Measurements from ENCODE around the gene ASAP3. TPM values are rescaled to one million over a fixed set of nuclear protein-coding genes. Genes with fewer than 3 reads are reported as not detected.

The ASAP3 gene
- total and polyA plus RNA-seq, 4 donors, result 8.3 to 25.9 (median 16.7) TPM

DNA sequence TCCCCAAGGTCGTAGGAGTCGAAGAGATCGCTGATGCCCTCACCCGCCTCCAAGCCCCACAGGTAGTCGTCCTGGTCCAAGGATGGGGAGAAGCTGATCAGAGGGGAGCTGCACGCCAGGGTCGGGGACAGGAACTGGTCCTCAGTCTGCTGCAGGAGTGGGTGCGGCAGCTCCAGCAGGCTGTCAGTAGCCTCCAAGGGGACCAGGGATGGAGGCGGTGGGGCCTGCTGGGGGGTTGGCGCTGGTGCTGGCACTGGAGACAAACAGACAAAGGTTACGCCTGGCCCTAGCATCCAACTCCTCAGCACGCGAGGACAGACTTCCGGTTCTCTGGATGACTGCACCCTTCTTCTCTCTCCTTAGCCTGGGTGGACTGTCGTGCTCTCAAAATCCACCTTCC is 25.9 kb upstream of the ASAP3 start:
- H3K36me3 ChIP-seq (ENCODE audit: control insufficient read depth in 4 of 4, insufficient read depth in 3 of 4, low read depth in 1 of 4, low read length in 3 of 4), result no peaks in the 10 kb centered on the region
- H3K4me1 ChIP-seq (ENCODE audit: control insufficient read depth in 4 of 4, insufficient read depth in 4 of 4, low read length in 3 of 4), result no peaks in the 10 kb centered on the region
- no peak for DNase-seq (ENCODE audit: low spot score)
- H3K4me3 ChIP-seq (ENCODE audit: low read depth in 1 of 3, low read length in 3 of 3), result no peak overlapping the region
- H3K9ac ChIP-seq (ENCODE audit: low read depth in 1 of 2, low read length in 2 of 2), result no peak overlapping the region
- TF ChIP-seq NR2F2 (IDR thresholded peaks at IDR 0.05), result no peak
- TF ChIP-seq FOXA2 (IDR thresholded peaks at IDR 0.05), result no peak
- no peak for TF ChIP-seq EGR1 (IDR thresholded peaks at IDR 0.05; ENCODE audit: low read depth in 2 of 2)
- TF ChIP-seq RXRA (IDR thresholded peaks at IDR 0.05), result no peak
- TF ChIP-seq JUND (IDR thresholded peaks at IDR 0.05), result no peak
- no peak for TF ChIP-seq RAD21 (IDR thresholded peaks at IDR 0.05)
- no peak for TF ChIP-seq SP1 (IDR thresholded peaks at IDR 0.05)
- no peak for TF ChIP-seq GABPA (IDR thresholded peaks at IDR 0.05 in 1 of 2, conservative IDR thresholded peaks at IDR 0.05 in 1 of 2)
- TF ChIP-seq, protein P1, sequence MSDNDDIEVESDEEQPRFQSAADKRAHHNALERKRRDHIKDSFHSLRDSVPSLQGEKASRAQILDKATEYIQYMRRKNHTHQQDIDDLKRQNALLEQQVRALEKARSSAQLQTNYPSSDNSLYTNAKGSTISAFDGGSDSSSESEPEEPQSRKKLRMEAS (IDR thresholded peaks at IDR 0.05), result no peak
- no peak for TF ChIP-seq TAF1 (conservative IDR thresholded peaks at IDR 0.05)
- no peak for TF ChIP-seq YY1 (IDR thresholded peaks at IDR 0.05)
- H3K27me3 ChIP-seq (ENCODE audit: control insufficient read depth in 4 of 4, insufficient read depth in 4 of 4, low read length in 3 of 4), result no peaks in the 10 kb centered on the region
- H3K27ac ChIP-seq (ENCODE audit: low read depth in 1 of 2, low read length in 2 of 2), result no peak overlapping the region
- no peaks in the 10 kb centered on the region for H3K9me3 ChIP-seq (ENCODE audit: control insufficient read depth in 4 of 4, low read length in 3 of 4)
- 97% methylated on average over 15 of the region's 15 CpGs for WGBS

DNA sequence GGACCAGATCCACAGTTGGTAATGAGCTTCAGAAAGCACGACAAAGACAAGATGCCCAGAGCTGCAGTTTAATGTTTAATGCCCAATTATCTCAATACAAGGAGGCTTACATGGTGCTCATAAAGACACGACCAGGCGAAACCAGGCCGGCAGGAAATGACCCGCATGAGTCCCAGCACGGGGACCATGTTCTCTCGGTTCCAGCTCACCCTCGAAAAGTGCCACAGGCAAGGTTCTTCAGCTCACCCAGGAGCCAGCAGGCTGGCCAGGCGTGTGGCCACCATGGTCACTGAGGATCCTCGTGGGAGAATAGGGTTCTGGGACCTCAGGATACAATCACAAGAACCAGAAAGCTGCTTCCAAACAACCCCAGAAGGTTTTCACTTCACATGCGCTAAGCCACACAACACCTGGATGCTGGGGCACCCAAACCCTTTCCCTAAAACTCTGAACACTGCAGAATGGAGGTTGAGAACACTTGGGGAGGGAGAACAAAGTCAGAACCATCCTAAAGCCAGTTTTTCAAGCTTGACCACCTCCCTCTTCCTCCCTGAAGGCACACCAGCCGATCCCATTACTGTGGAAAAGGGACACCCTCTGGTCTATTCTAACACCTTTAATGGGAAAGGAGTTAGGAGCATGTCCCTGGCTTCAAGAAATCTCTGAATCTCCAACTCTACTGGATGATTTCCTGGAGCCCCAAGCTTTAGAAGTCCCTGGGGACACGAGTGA is 22.6 kb upstream of the ASAP3 start:
- WGBS, result 92% methylated on average over 13 of the region's 13 CpGs
- no peak overlapping the region for H3K27ac ChIP-seq (ENCODE audit: low read depth in 1 of 2, low read length in 2 of 2)
- no peaks in the 10 kb centered on the region for H3K4me1 ChIP-seq (ENCODE audit: control insufficient read depth in 4 of 4, insufficient read depth in 4 of 4, low read length in 3 of 4)
- no peak overlapping the region for H3K9ac ChIP-seq (ENCODE audit: low read depth in 1 of 2, low read length in 2 of 2)
- no peaks in the 10 kb centered on the region for H3K27me3 ChIP-seq (ENCODE audit: control insufficient read depth in 4 of 4, insufficient read depth in 4 of 4, low read length in 3 of 4)
- no peaks in the 10 kb centered on the region for H3K9me3 ChIP-seq (ENCODE audit: control insufficient read depth in 4 of 4, low read length in 3 of 4)
- no peak overlapping the region for H3K4me3 ChIP-seq (ENCODE audit: low read depth in 1 of 3, low read length in 3 of 3)
- no peaks in the 10 kb centered on the region for H3K36me3 ChIP-seq (ENCODE audit: control insufficient read depth in 4 of 4, insufficient read depth in 3 of 4, low read depth in 1 of 4, low read length in 3 of 4)
- no peak for DNase-seq (ENCODE audit: low spot score)
- TF ChIP-seq, protein P2, sequence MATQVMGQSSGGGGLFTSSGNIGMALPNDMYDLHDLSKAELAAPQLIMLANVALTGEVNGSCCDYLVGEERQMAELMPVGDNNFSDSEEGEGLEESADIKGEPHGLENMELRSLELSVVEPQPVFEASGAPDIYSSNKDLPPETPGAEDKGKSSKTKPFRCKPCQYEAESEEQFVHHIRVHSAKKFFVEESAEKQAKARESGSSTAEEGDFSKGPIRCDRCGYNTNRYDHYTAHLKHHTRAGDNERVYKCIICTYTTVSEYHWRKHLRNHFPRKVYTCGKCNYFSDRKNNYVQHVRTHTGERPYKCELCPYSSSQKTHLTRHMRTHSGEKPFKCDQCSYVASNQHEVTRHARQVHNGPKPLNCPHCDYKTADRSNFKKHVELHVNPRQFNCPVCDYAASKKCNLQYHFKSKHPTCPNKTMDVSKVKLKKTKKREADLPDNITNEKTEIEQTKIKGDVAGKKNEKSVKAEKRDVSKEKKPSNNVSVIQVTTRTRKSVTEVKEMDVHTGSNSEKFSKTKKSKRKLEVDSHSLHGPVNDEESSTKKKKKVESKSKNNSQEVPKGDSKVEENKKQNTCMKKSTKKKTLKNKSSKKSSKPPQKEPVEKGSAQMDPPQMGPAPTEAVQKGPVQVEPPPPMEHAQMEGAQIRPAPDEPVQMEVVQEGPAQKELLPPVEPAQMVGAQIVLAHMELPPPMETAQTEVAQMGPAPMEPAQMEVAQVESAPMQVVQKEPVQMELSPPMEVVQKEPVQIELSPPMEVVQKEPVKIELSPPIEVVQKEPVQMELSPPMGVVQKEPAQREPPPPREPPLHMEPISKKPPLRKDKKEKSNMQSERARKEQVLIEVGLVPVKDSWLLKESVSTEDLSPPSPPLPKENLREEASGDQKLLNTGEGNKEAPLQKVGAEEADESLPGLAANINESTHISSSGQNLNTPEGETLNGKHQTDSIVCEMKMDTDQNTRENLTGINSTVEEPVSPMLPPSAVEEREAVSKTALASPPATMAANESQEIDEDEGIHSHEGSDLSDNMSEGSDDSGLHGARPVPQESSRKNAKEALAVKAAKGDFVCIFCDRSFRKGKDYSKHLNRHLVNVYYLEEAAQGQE (IDR thresholded peaks at IDR 0.05), result no peak
- TF ChIP-seq, protein P3, sequence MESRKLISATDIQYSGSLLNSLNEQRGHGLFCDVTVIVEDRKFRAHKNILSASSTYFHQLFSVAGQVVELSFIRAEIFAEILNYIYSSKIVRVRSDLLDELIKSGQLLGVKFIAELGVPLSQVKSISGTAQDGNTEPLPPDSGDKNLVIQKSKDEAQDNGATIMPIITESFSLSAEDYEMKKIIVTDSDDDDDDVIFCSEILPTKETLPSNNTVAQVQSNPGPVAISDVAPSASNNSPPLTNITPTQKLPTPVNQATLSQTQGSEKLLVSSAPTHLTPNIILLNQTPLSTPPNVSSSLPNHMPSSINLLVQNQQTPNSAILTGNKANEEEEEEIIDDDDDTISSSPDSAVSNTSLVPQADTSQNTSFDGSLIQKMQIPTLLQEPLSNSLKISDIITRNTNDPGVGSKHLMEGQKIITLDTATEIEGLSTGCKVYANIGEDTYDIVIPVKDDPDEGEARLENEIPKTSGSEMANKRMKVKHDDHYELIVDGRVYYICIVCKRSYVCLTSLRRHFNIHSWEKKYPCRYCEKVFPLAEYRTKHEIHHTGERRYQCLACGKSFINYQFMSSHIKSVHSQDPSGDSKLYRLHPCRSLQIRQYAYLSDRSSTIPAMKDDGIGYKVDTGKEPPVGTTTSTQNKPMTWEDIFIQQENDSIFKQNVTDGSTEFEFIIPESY (IDR thresholded peaks at IDR 0.05), result no peak
- TF ChIP-seq FOXA2 (IDR thresholded peaks at IDR 0.05) (no peak), JUND (IDR thresholded peaks at IDR 0.05) (no peak), EGR1 (IDR thresholded peaks at IDR 0.05; ENCODE audit: low read depth in 2 of 2) (no peak)
- TF ChIP-seq, protein P4, sequence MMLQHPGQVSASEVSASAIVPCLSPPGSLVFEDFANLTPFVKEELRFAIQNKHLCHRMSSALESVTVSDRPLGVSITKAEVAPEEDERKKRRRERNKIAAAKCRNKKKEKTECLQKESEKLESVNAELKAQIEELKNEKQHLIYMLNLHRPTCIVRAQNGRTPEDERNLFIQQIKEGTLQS (IDR thresholded peaks at IDR 0.05), result no peak
- TF ChIP-seq, protein P5, sequence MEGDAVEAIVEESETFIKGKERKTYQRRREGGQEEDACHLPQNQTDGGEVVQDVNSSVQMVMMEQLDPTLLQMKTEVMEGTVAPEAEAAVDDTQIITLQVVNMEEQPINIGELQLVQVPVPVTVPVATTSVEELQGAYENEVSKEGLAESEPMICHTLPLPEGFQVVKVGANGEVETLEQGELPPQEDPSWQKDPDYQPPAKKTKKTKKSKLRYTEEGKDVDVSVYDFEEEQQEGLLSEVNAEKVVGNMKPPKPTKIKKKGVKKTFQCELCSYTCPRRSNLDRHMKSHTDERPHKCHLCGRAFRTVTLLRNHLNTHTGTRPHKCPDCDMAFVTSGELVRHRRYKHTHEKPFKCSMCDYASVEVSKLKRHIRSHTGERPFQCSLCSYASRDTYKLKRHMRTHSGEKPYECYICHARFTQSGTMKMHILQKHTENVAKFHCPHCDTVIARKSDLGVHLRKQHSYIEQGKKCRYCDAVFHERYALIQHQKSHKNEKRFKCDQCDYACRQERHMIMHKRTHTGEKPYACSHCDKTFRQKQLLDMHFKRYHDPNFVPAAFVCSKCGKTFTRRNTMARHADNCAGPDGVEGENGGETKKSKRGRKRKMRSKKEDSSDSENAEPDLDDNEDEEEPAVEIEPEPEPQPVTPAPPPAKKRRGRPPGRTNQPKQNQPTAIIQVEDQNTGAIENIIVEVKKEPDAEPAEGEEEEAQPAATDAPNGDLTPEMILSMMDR (IDR thresholded peaks at IDR 0.05; ENCODE audit: low read depth, low read length, missing input control), result no peak
